ENCODE data around the gene ROM1.
"Not testable (repeated sequence)": the region's sequence is repeated elsewhere in the genome, so short reads cannot be mapped to it uniquely, and the experiment has no call there.

Gene ROM1

GRCh38 chr11:62610814-62611704 is 2.0 kb upstream of the ROM1 start:
- no peak for DNase-seq

- DNase-seq: peak; percentile 29
Observed at GRCh38 chr11:62611705-62612365, 1.2 kb upstream of the ROM1 start.

- no peak for DNase-seq
Observed at GRCh38 chr11:62613291-62613778, 278 bp downstream of the ROM1 start.

GRCh38 chr11:62614275-62614674 is 1.2 kb downstream of the ROM1 start:
- no peak for DNase-seq

- DNase-seq: no peak
Observed at GRCh38 chr11:62615521-62615920, 2.5 kb downstream of the ROM1 start.

GRCh38 chr11:62616957-62617356 is 3.9 kb downstream of the ROM1 start:
- not testable (repeated sequence) for DNase-seq

- peak; percentile 30 for DNase-seq
Observed at GRCh38 chr11:62621027-62621566, 8.0 kb downstream of the ROM1 start.

- DNase-seq: peak; percentile 98
Observed at GRCh38 chr11:62621567-62622470, 8.8 kb downstream of the ROM1 start, which contains the start of gene B3GAT3. Gene B3GAT3, minus strand, starts transcription at chr11:62621986. Its CDS starts 39 bp downstream, at chr11:62621947.

- DNase-seq: no peak
Observed at GRCh38 chr11:62622476-62623089, 9.5 kb downstream of the ROM1 start.

- peak; percentile 1 for DNase-seq
Observed at GRCh38 chr11:62627713-62628112, 14.7 kb downstream of the ROM1 start.

GRCh38 chr11:62632492-62632891 is 19.4 kb downstream of the ROM1 start:
- no peak for DNase-seq

GRCh38 chr11:62644220-62644619 is 31.2 kb downstream of the ROM1 start:
- DNase-seq: peak; percentile 36

- no peak for DNase-seq
Observed at GRCh38 chr11:62645671-62645945, 32.6 kb downstream of the ROM1 start.

GRCh38 chr11:62645946-62646824 is 33.1 kb downstream of the ROM1 start, which contains the start of gene GANAB:
Gene GANAB, minus strand, starts transcription at chr11:62646613. Its CDS starts 14 bp downstream, at chr11:62646599.
- DNase-seq: peak; percentile 97

- no peak for DNase-seq
Observed at GRCh38 chr11:62646825-62647608, 34.0 kb downstream of the ROM1 start.

- no peak for DNase-seq
Observed at GRCh38 chr11:62647609-62648005, 34.5 kb downstream of the ROM1 start.

- DNase-seq: no peak
Observed at GRCh38 chr11:62648185-62648966, 35.3 kb downstream of the ROM1 start.

GRCh38 chr11:62648967-62649364 is 35.9 kb downstream of the ROM1 start:
- DNase-seq: no peak

- DNase-seq: no peak
Observed at GRCh38 chr11:62649486-62649885, 36.4 kb downstream of the ROM1 start.
